GM12878 (cell line): Measurements from ENCODE around the gene TMEM255A. TPM values are rescaled to one million over a fixed set of nuclear protein-coding genes. Genes with fewer than 3 reads are reported as not detected.

ENCODE experiments used
- BRCA1 ChIP-seq: IDR thresholded peaks from 2 replicates; pipeline ENCODE4 v1.6.1; 2011; ENCODE audit warnings: low read depth, low read length, improper control_type of control experiment
- CHD4 ChIP-seq: fragments of 200-600 bp; sonication (generic); IDR thresholded peaks from 2 replicates; pipeline ENCODE4 v1.6.1; 2016; ENCODE audit warnings: mild to moderate bottlenecking
- CREB1 ChIP-seq: IDR thresholded peaks from 2 replicates; pipeline ENCODE4 v1.6.1; 2012; ENCODE audit warnings: low read depth, mild to moderate bottlenecking, inconsistent platforms
- DPF2 ChIP-seq: fragments of 450-650 bp; IDR thresholded peaks from 2 replicates; pipeline ENCODE4 v1.6.1; 2017; ENCODE audit warnings: mild to moderate bottlenecking
- EED ChIP-seq: sonication (generic); IDR thresholded peaks from 2 replicates; pipeline ENCODE4 v1.6.1; 2016; ENCODE audit warnings: antibody characterized with exemption, low read depth
- HDAC6 ChIP-seq: fragments of 200-600 bp; sonication (generic); IDR thresholded peaks from one replicate; pipeline ENCODE4 v1.8.0; 2017; ENCODE audit warnings: antibody characterized with exemption; ENCODE audit not compliant: unreplicated experiment
- IKZF2 ChIP-seq, 2 experiments: fragments of 450-650 bp; IDR thresholded peaks; 2 replicates each; pipeline ENCODE4 v1.6.1; 2017; ENCODE audit warnings: mild to moderate bottlenecking in 2 of 2, moderate library complexity in 2 of 2
- NBN ChIP-seq: fragments of 450-650 bp; IDR thresholded peaks from 2 replicates; pipeline ENCODE4 v1.6.1; 2016
- NFYB ChIP-seq: IDR thresholded peaks from 2 replicates; pipeline ENCODE4 v1.6.1; 2011; ENCODE audit warnings: low read depth, mild to moderate bottlenecking, low read length, improper control_type of control experiment, moderate library complexity; ENCODE audit not compliant: insufficient read depth
- NR2C1 ChIP-seq: fragments of 450-650 bp; IDR thresholded peaks from 2 replicates; pipeline ENCODE4 v1.6.1; 2017; ENCODE audit warnings: antibody characterized with exemption, mild to moderate bottlenecking, moderate library complexity
- POLR2A ChIP-seq: IDR thresholded peaks from 2 replicates; pipeline ENCODE4 v1.6.1; 2011; ENCODE audit warnings: low read depth, mild to moderate bottlenecking, low read length
- POLR2AphosphoS2 ChIP-seq: IDR thresholded peaks from 2 replicates; pipeline ENCODE4 v1.6.1; 2011; ENCODE audit warnings: low read depth, mild to moderate bottlenecking, low read length, improper control_type of control experiment, moderate library complexity
- RB1 ChIP-seq: fragments of 450-650 bp; formaldehyde crosslinking; IDR thresholded peaks from 2 replicates; pipeline ENCODE4 v1.6.1; 2017; ENCODE audit warnings: mild to moderate bottlenecking, borderline replicate concordance
- RBBP5 ChIP-seq: fragments of 200-600 bp; sonication (generic); conservative IDR thresholded peaks from 2 replicates; pipeline ENCODE4 v1.6.1; 2016
- RCOR1 ChIP-seq: conservative IDR thresholded peaks from 2 replicates; pipeline ENCODE4 v1.6.1; 2012; ENCODE audit warnings: low read depth, low read length, improper control_type of control experiment
- RFX5 ChIP-seq: IDR thresholded peaks from 2 replicates; pipeline ENCODE4 v1.6.1; 2011; ENCODE audit warnings: low read depth, low read length, improper control_type of control experiment
- RUNX3 ChIP-seq: IDR thresholded peaks from 2 replicates; pipeline ENCODE4 v1.6.1; 2012; ENCODE audit warnings: low read length, inconsistent platforms
- SMC3 ChIP-seq: IDR thresholded peaks from 2 replicates; pipeline ENCODE4 v1.6.1; 2011; ENCODE audit warnings: low read length, improper control_type of control experiment, borderline replicate concordance
- SP1 ChIP-seq: IDR thresholded peaks from one replicate; pipeline ENCODE4 v1.6.1; 2011; ENCODE audit warnings: low read depth, low read length
- TBL1XR1 ChIP-seq: IDR thresholded peaks from 2 replicates; pipeline ENCODE4 v1.6.1; 2012; ENCODE audit warnings: low read depth, low read length, improper control_type of control experiment
- TCF12 ChIP-seq: IDR thresholded peaks from 2 replicates; pipeline ENCODE4 v1.6.1; 2011; ENCODE audit warnings: low read depth, mild to moderate bottlenecking, low read length
- USF2 ChIP-seq: IDR thresholded peaks from 2 replicates; pipeline ENCODE4 v1.6.1; 2011; ENCODE audit warnings: low read depth, low read length, improper control_type of control experiment, borderline replicate concordance
- WRNIP1 ChIP-seq: IDR thresholded peaks from 2 replicates; pipeline ENCODE4 v1.6.1; 2011; ENCODE audit warnings: low read depth, low read length, improper control_type of control experiment, borderline replicate concordance
- ZZZ3 ChIP-seq: IDR thresholded peaks from 2 replicates; pipeline ENCODE4 v1.6.1; 2011; ENCODE audit warnings: low read depth; ENCODE audit not compliant: control insufficient read depth, insufficient read length
- polyA plus RNA-seq, 11 experiments: library from polyadenylated mRNA; depleted of rRNA in 4 of 11; unstranded in 6 of 11; stranded (reverse) in 5 of 11; fragments of >200 nt; fragmentation: Nextera tagmentation in 4 of 11; fragmentation: Illumina TruSeq in 1 of 11; extraction: Ambion mirVana in 4 of 11; extraction: Trizol in 1 of 11; gene quantifications; 1 replicate in 1 of 11; 2 replicates in 10 of 11; pipeline versions ENCODE4 v1.2.1 to v1.2.3, GENCODE V29; 2011 to 2016; ENCODE audit warnings: inconsistent platforms in 2 of 11, missing spikeins in 2 of 11, low read depth in 1 of 11
- total RNA-seq, 4 experiments: library from RNA; depleted of rRNA in 3 of 4; stranded (reverse); fragments of >200 nt in 3 of 4; fragmentation: Illumina TruSeq in 1 of 4; extraction: Trizol in 1 of 4; gene quantifications; 2 replicates each; pipeline versions ENCODE4 v1.2.1 to v1.2.3, GENCODE V29; 2013 to 2021
- TF ChIP-seq, protein P1 (sequence below): IDR thresholded peaks from 2 replicates; pipeline ENCODE4 v1.6.1; 2011; ENCODE audit warnings: low read depth, mild to moderate bottlenecking, low read length, moderate library complexity, borderline replicate concordance; ENCODE audit errors: extremely low read depth
- TF ChIP-seq, protein P2 (sequence below): fragments of 450-650 bp; IDR thresholded peaks from 2 replicates; pipeline ENCODE4 v1.6.1; 2017; ENCODE audit warnings: mild to moderate bottlenecking

Gene TMEM255A
- total and polyA plus RNA-seq, 10 of the 15 experiments (the other 5 are each of a cell fraction or from before 2014, with no cell fraction given) = 0.90 to 5.4 (median 1.3) TPM

DNA sequence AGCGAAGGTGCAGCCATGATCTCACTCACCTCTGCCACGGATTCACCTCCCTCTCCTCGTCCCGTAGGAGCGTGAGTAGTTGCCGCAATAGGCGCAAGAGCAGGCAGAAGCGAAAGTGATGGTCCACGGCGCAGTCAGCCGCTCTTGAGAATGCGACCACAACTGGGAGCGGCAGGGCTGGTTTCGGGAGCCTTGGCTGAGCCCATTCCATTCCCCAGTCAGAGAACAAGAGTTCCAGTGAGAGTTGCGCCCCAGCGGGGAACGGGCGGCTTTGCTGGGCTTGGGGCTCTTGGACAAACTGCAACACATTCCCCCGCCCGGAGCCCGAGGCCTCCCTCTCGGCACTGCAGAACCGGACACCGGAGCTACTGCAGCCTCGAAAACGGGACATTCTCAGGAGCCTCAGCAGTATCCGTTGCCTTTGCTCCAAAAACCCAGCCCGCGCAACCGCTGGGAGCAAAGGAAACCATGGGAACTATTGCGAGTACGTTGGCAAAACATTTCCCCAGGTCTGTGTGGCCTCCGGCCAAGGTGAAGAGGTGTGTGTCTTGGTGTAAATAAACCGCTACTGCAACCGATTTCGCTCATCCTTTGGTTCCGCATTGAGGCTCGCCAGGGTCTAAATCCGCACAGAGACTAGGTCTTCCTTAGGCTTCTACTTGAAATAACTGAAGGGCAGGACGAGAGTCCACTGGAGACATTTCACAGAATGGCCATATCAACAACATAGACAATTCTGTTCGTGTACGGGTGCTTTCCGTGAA, 66.3 kb downstream of the TMEM255A start (continued):
- TF ChIP-seq DPF2 = no peak
- no peak for TF ChIP-seq HDAC6
- TF ChIP-seq NR2C1 = peak; percentile 65; the same call in 1 of the 2 replicates
- TF ChIP-seq RB1 = 0 out of 2 replicates have a peak, but pooled peaks have one; percentile 15
- no peak for TF ChIP-seq RBBP5
- TF ChIP-seq RCOR1 = no peak
- TF ChIP-seq USF2 = no peak
- TF ChIP-seq SMC3 = no peak
- TF ChIP-seq NBN = 0 out of 2 replicates have a peak, but pooled peaks have one; percentile 53
- TF ChIP-seq ZZZ3 = peak; percentile 46
- TF ChIP-seq BRCA1 = no peak
- TF ChIP-seq RFX5 = no peak
- TF ChIP-seq EED = 0 out of 2 replicates have a peak, but pooled peaks have one; percentile 15
- TF ChIP-seq, protein P1, sequence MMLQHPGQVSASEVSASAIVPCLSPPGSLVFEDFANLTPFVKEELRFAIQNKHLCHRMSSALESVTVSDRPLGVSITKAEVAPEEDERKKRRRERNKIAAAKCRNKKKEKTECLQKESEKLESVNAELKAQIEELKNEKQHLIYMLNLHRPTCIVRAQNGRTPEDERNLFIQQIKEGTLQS = no peak
- TF ChIP-seq TBL1XR1 = peak; percentile 50; the same call in 1 of the 2 replicates
- TF ChIP-seq WRNIP1 = peak; percentile 63; the same call in 1 of the 2 replicates
- peak; percentile 58 for TF ChIP-seq SP1
- TF ChIP-seq POLR2A = peak; percentile 53; the same call in 1 of the 2 replicates
- TF ChIP-seq POLR2AphosphoS2 = no peak
- no peak for TF ChIP-seq NFYB
- TF ChIP-seq, protein P2, sequence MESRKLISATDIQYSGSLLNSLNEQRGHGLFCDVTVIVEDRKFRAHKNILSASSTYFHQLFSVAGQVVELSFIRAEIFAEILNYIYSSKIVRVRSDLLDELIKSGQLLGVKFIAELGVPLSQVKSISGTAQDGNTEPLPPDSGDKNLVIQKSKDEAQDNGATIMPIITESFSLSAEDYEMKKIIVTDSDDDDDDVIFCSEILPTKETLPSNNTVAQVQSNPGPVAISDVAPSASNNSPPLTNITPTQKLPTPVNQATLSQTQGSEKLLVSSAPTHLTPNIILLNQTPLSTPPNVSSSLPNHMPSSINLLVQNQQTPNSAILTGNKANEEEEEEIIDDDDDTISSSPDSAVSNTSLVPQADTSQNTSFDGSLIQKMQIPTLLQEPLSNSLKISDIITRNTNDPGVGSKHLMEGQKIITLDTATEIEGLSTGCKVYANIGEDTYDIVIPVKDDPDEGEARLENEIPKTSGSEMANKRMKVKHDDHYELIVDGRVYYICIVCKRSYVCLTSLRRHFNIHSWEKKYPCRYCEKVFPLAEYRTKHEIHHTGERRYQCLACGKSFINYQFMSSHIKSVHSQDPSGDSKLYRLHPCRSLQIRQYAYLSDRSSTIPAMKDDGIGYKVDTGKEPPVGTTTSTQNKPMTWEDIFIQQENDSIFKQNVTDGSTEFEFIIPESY = no peak
- 0 out of 2 replicates have a peak, but pooled peaks have one; percentile 10 for TF ChIP-seq TCF12
- no peak for TF ChIP-seq CHD4
- peak; percentile 89 for TF ChIP-seq RUNX3
- no peak for TF ChIP-seq CREB1
- TF ChIP-seq IKZF2 (IDR thresholded peaks at IDR 0.05) = peak in 1 of 2 experiments; percentile 16; a peak in 2 of 4 replicates
- TF ChIP-seq, all 136 proteins: peak for 42
